Measurements from ENCODE around the gene LEF1.

DNA sequence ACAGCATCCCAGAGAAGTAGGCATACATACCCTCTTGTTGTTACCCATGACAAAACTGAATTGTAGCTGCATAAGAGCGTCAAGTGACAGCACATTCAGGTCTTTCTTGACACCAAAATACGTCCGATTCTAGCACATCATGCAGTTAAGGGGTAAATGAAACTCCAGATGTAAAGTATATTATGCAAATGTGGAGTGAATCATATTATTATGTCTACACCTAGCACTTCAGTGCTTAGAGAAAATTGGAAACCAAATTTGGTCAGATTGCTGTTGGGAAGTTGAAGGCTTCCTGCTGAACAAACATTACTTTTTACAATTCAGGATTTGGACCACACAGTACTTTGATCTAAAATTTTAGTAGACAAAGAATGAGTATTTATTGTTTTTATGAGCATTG lies 24.2 kb upstream of the LEF1 start:
- TF ChIP-seq, protein P1, sequence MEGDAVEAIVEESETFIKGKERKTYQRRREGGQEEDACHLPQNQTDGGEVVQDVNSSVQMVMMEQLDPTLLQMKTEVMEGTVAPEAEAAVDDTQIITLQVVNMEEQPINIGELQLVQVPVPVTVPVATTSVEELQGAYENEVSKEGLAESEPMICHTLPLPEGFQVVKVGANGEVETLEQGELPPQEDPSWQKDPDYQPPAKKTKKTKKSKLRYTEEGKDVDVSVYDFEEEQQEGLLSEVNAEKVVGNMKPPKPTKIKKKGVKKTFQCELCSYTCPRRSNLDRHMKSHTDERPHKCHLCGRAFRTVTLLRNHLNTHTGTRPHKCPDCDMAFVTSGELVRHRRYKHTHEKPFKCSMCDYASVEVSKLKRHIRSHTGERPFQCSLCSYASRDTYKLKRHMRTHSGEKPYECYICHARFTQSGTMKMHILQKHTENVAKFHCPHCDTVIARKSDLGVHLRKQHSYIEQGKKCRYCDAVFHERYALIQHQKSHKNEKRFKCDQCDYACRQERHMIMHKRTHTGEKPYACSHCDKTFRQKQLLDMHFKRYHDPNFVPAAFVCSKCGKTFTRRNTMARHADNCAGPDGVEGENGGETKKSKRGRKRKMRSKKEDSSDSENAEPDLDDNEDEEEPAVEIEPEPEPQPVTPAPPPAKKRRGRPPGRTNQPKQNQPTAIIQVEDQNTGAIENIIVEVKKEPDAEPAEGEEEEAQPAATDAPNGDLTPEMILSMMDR (IDR thresholded peaks at IDR 0.05), result no peak
- no peak for TF ChIP-seq EP300 (IDR thresholded peaks at IDR 0.05)
- TF ChIP-seq POLR2A (IDR thresholded peaks at IDR 0.05), result no peak
- TF ChIP-seq POLR2AphosphoS5 (IDR thresholded peaks at IDR 0.05), result no peak

Data from stomach (tissue), 4 donors.